ENCODE data around the gene RAPGEF2. TPM values are rescaled to one million over a fixed set of nuclear protein-coding genes. Genes with fewer than 3 reads are reported as not detected.

Gene RAPGEF2
- polyA plus RNA-seq, 6 donors from 2014 or later, result 0.46 to 2.8 (median 1.6) TPM

- DNase-seq, result no peak
- H3K4me1 Mint-ChIP-seq, result peaks cover 29 to 31% (median 30%) of the 10 kb centered on the region in 3 donors
- peak overlapping the region in 7 of 8 donors; percentile 12 to 75 (median 59) for H3K4me3 Mint-ChIP-seq
- no peaks in the 10 kb centered on the region for H3K36me3 Mint-ChIP-seq
- ATAC-seq (ENCODE audit: low read depth in 2 of 2), result peak; percentile 77 to 85
- no peaks in the 10 kb centered on the region for H3K9me3 Mint-ChIP-seq
- H3K27me3 Mint-ChIP-seq, result no peaks in the 10 kb centered on the region
- H3K27ac Mint-ChIP-seq, result peak overlapping the region in 4 of 6 donors; percentile 10 to 51 (median 34)
Measured at GRCh38 chr4:159206427-159206871, 103.6 kb downstream of the RAPGEF2 start.

- DNase-seq, result no peak
- Mint-ChIP-seq H3K4me3 (no peak overlapping the region), H3K9me3 (no peaks in the 10 kb centered on the region), H3K27me3 (no peaks in the 10 kb centered on the region), H3K27ac (no peak overlapping the region), H3K36me3 (peaks cover 0 to 6% of the 10 kb centered on the region in 2 donors), H3K4me1 (peaks cover 17 to 19% (median 19%) of the 10 kb centered on the region in 3 donors)
- ATAC-seq (ENCODE audit: low read depth in 2 of 2), result no peak
Measured at GRCh38 chr4:159209249-159209648, 106.4 kb downstream of the RAPGEF2 start.

GRCh38 chr4:159210975-159211374 is 108.1 kb downstream of the RAPGEF2 start:
- Mint-ChIP-seq H3K4me3 (no peak overlapping the region), H3K36me3 (peaks cover 0 to 6% of the 10 kb centered on the region in 2 donors), H3K27ac (no peak overlapping the region), H3K4me1 (peaks cover 10 to 12% (median 11%) of the 10 kb centered on the region in 3 donors), H3K9me3 (no peaks in the 10 kb centered on the region), H3K27me3 (no peaks in the 10 kb centered on the region)
- DNase-seq, result no peak
- ATAC-seq (ENCODE audit: low read depth in 2 of 2), result no peak

GRCh38 chr4:159212675-159213293 is 109.9 kb downstream of the RAPGEF2 start:
- Mint-ChIP-seq H3K36me3 (peaks cover 0 to 6% of the 10 kb centered on the region in 2 donors), H3K4me3 (no peak overlapping the region), H3K9me3 (no peaks in the 10 kb centered on the region), H3K4me1 (peaks cover 0 to 7% (median 1%) of the 10 kb centered on the region in 3 donors), H3K27me3 (no peaks in the 10 kb centered on the region), H3K27ac (no peak overlapping the region)
- DNase-seq (no peak), ATAC-seq (ENCODE audit: low read depth in 2 of 2) (no peak)

GRCh38 chr4:159216834-159217233 is 114.0 kb downstream of the RAPGEF2 start:
- Mint-ChIP-seq H3K36me3 (peaks cover 0 to 6% of the 10 kb centered on the region in 2 donors), H3K27me3 (no peaks in the 10 kb centered on the region), H3K4me3 (no peak overlapping the region), H3K9me3 (no peaks in the 10 kb centered on the region), H3K27ac (peak overlapping the region in 1 of 6 donors; percentile 40), H3K4me1 (peaks cover 4 to 13% (median 12%) of the 10 kb centered on the region in 3 donors)
- ATAC-seq (ENCODE audit: low read depth in 2 of 2) (no peak), DNase-seq (no peak)

GRCh38 chr4:159219862-159220261 is 117.0 kb downstream of the RAPGEF2 start:
- ATAC-seq (ENCODE audit: low read depth in 2 of 2), result no peak
- DNase-seq, result no peak
- H3K27ac Mint-ChIP-seq, result peak overlapping the region in 1 of 6 donors; percentile 60
- H3K27me3 Mint-ChIP-seq, result no peaks in the 10 kb centered on the region
- H3K4me1 Mint-ChIP-seq, result peaks cover 8 to 20% (median 17%) of the 10 kb centered on the region in 3 donors
- no peak overlapping the region for H3K4me3 Mint-ChIP-seq
- H3K9me3 Mint-ChIP-seq, result no peaks in the 10 kb centered on the region
- H3K36me3 Mint-ChIP-seq, result no peaks in the 10 kb centered on the region

- no peaks in the 10 kb centered on the region for H3K9me3 Mint-ChIP-seq
- no peaks in the 10 kb centered on the region for H3K36me3 Mint-ChIP-seq
- H3K27ac Mint-ChIP-seq, result no peak overlapping the region
- H3K27me3 Mint-ChIP-seq, result no peaks in the 10 kb centered on the region
- DNase-seq (no peak), ATAC-seq (ENCODE audit: low read depth in 2 of 2) (no peak)
- H3K4me1 Mint-ChIP-seq, result peaks cover 9 to 21% (median 20%) of the 10 kb centered on the region in 3 donors
- no peak overlapping the region for H3K4me3 Mint-ChIP-seq
Measured at GRCh38 chr4:159220353-159220752, 117.5 kb downstream of the RAPGEF2 start.

GRCh38 chr4:159221280-159221679 is 118.4 kb downstream of the RAPGEF2 start:
- no peak for ATAC-seq (ENCODE audit: low read depth in 2 of 2)
- H3K36me3 Mint-ChIP-seq, result no peaks in the 10 kb centered on the region
- no peaks in the 10 kb centered on the region for H3K27me3 Mint-ChIP-seq
- peaks cover 13 to 30% (median 22%) of the 10 kb centered on the region in 3 donors for H3K4me1 Mint-ChIP-seq
- no peak for DNase-seq
- no peak overlapping the region for H3K4me3 Mint-ChIP-seq
- H3K27ac Mint-ChIP-seq, result no peak overlapping the region
- no peaks in the 10 kb centered on the region for H3K9me3 Mint-ChIP-seq

- no peak overlapping the region for H3K4me3 Mint-ChIP-seq
- no peak for ATAC-seq (ENCODE audit: low read depth in 2 of 2)
- no peaks in the 10 kb centered on the region for H3K27me3 Mint-ChIP-seq
- H3K9me3 Mint-ChIP-seq, result no peaks in the 10 kb centered on the region
- H3K4me1 Mint-ChIP-seq, result peaks cover 13 to 30% (median 20%) of the 10 kb centered on the region in 3 donors
- H3K36me3 Mint-ChIP-seq, result no peaks in the 10 kb centered on the region
- DNase-seq, result no peak
- no peak overlapping the region for H3K27ac Mint-ChIP-seq
Measured at GRCh38 chr4:159222043-159222552, 119.2 kb downstream of the RAPGEF2 start.

GRCh38 chr4:159224408-159224807 is 121.5 kb downstream of the RAPGEF2 start:
- H3K9me3 Mint-ChIP-seq, result no peaks in the 10 kb centered on the region
- peaks cover 15 to 23% (median 16%) of the 10 kb centered on the region in 3 donors for H3K4me1 Mint-ChIP-seq
- DNase-seq (no peak), ATAC-seq (ENCODE audit: low read depth in 2 of 2) (no peak)
- no peaks in the 10 kb centered on the region for H3K27me3 Mint-ChIP-seq
- H3K4me3 Mint-ChIP-seq, result no peak overlapping the region
- H3K36me3 Mint-ChIP-seq, result no peaks in the 10 kb centered on the region
- H3K27ac Mint-ChIP-seq, result peak overlapping the region in 1 of 6 donors; percentile 24

GRCh38 chr4:159227378-159227777 is 124.5 kb downstream of the RAPGEF2 start:
- H3K36me3 Mint-ChIP-seq, result peaks cover 0 to 8% of the 10 kb centered on the region in 2 donors
- no peak for ATAC-seq (ENCODE audit: low read depth in 2 of 2)
- no peak for DNase-seq
- peaks cover 13 to 20% (median 16%) of the 10 kb centered on the region in 3 donors for H3K4me1 Mint-ChIP-seq
- H3K27ac Mint-ChIP-seq, result no peak overlapping the region
- H3K9me3 Mint-ChIP-seq, result peaks cover 0 to 4% (median 0%) of the 10 kb centered on the region in 7 donors
- no peak overlapping the region for H3K4me3 Mint-ChIP-seq
- H3K27me3 Mint-ChIP-seq, result no peaks in the 10 kb centered on the region

- ATAC-seq (ENCODE audit: low read depth in 2 of 2) (no peak), DNase-seq (no peak)
- Mint-ChIP-seq H3K36me3 (peaks cover 0 to 11% of the 10 kb centered on the region in 2 donors), H3K9me3 (peaks cover 0 to 7% (median 0%) of the 10 kb centered on the region in 7 donors), H3K4me3 (no peak overlapping the region), H3K27ac (no peak overlapping the region), H3K27me3 (no peaks in the 10 kb centered on the region), H3K4me1 (peaks cover 19 to 26% (median 22%) of the 10 kb centered on the region in 3 donors)
Measured at GRCh38 chr4:159227984-159228383, 125.1 kb downstream of the RAPGEF2 start.

GRCh38 chr4:159229164-159229563 is 126.3 kb downstream of the RAPGEF2 start:
- peak overlapping the region in 1 of 6 donors; percentile 16 for H3K27ac Mint-ChIP-seq
- H3K9me3 Mint-ChIP-seq, result peaks cover 0 to 7% (median 0%) of the 10 kb centered on the region in 7 donors
- peaks cover 24 to 31% (median 25%) of the 10 kb centered on the region in 3 donors for H3K4me1 Mint-ChIP-seq
- DNase-seq, result no peak
- H3K36me3 Mint-ChIP-seq, result peaks cover 0 to 11% of the 10 kb centered on the region in 2 donors
- no peaks in the 10 kb centered on the region for H3K27me3 Mint-ChIP-seq
- no peak overlapping the region for H3K4me3 Mint-ChIP-seq
- no peak for ATAC-seq (ENCODE audit: low read depth in 2 of 2)
